Prostate gland (tissue), 2 donors: ENCODE data around the gene MRPS9. TPM values are rescaled to one million over a fixed set of nuclear protein-coding genes. Genes with fewer than 3 reads are reported as not detected.

Experiments
- DNase-seq: peaks from one replicate; pipeline ENCODE4 v3.0.0-alpha.2; 2019; ENCODE audit warnings: low spot score
- H3K27ac ChIP-seq, 2 donors: fragments of 200-600 bp; sonication (generic); 2 replicates each; pipeline ENCODE4 v1.5.1; 2017 to 2019
- H3K27me3 ChIP-seq: fragments of 200-600 bp; sonication (generic); replicated peaks from 2 replicates; pipeline ENCODE4 v1.5.1; 2019; ENCODE audit not compliant: insufficient read depth
- H3K36me3 ChIP-seq, 2 donors: fragments of 200-600 bp; sonication (generic); 1 replicate in 1 of 2; 2 replicates in 1 of 2; pipeline versions ENCODE4 v1.5.1 to v1.8.1; 2017 to 2019
- H3K4me1 ChIP-seq: fragments of 200-600 bp; sonication (generic); replicated peaks from 2 replicates; pipeline ENCODE4 v1.5.1; 2019
- H3K4me3 ChIP-seq, 2 donors: fragments of 200-600 bp; sonication (generic); 2 replicates each; pipeline ENCODE4 v1.5.1; 2017 to 2019
- H3K9me3 ChIP-seq: fragments of 200-600 bp; sonication (generic); 2 replicates; pipeline ENCODE4 v1.5.1; 2017
- CTCF ChIP-seq, 4 experiments: fragments of 200-600 bp in 2 of 4; fragments of 450-650 bp in 2 of 4; sonication (generic) in 2 of 4; IDR thresholded peaks; 1 replicate in 3 of 4; 2 replicates in 1 of 4; pipeline ENCODE4 v1.5.1; 2016 to 2019; ENCODE audit warnings: antibody characterized with exemption in 4 of 4, mild to moderate bottlenecking in 2 of 4, moderate library complexity in 2 of 4
- POLR2A ChIP-seq: fragments of 450-650 bp; IDR thresholded peaks from one replicate; pipeline ENCODE4 v1.6.1; 2016; ENCODE audit warnings: antibody characterized with exemption, mild to moderate bottlenecking
- POLR2AphosphoS5 ChIP-seq: sonication (generic); formaldehyde crosslinking; IDR thresholded peaks from one replicate; pipeline ENCODE4 v1.6.1; 2017; ENCODE audit warnings: antibody characterized with exemption
- WGBS: methylation state at CpG from one replicate; pipeline ENCODE4 v1.1.5; 2018; 5-methylcytosine and 5-hydroxymethylcytosine counted together
- intact Hi-C: fragments of 100-400 bp; cut with DNase I; formaldehyde crosslinking; loops from one replicate; pipeline ENCODE4 v1.14.2; 2022
- total RNA-seq, 2 donors: library from RNA; depleted of rRNA; stranded (reverse); fragments of >200 nt; gene quantifications; one replicate each; pipeline ENCODE4 v1.1.0, GENCODE V29; 2016

Gene MRPS9
- total RNA-seq, 2 donors from 2014 or later: 18.1 to 24.9 TPM

- Histone ChIP-seq H3K4me3 (no peak overlapping the region), H3K27ac (no peak overlapping the region), H3K27me3 (no peaks in the 10 kb centered on the region), H3K9me3 (no peaks in the 10 kb centered on the region), H3K36me3 (no peaks in the 10 kb centered on the region), H3K4me1 (no peaks in the 10 kb centered on the region)
- intact Hi-C loops: no loop called here
- WGBS: 91% methylated on average over 8 of the region's 8 CpGs
- no peak for TF ChIP-seq CTCF (IDR thresholded peaks at IDR 0.05)
- no peak for TF ChIP-seq POLR2AphosphoS5
- TF ChIP-seq POLR2A: no peak
- no peak for DNase-seq
Observed at GRCh38 chr2:105104208-105104731, 66.4 kb downstream of the MRPS9 start.

GRCh38 chr2:105110295-105110829, 72.5 kb downstream of the MRPS9 start:
- no peaks in the 10 kb centered on the region for H3K4me1 ChIP-seq
- WGBS: 89% methylated on average over 5 of the region's 5 CpGs
- DNase-seq: no peak
- intact Hi-C loops: no loop called here
- H3K27me3 ChIP-seq: no peaks in the 10 kb centered on the region
- H3K9me3 ChIP-seq: no peaks in the 10 kb centered on the region
- TF ChIP-seq CTCF (IDR thresholded peaks at IDR 0.05) (no peak), POLR2A (no peak)
- no peak overlapping the region for H3K27ac ChIP-seq
- H3K4me3 ChIP-seq: no peak overlapping the region
- no peaks in the 10 kb centered on the region for H3K36me3 ChIP-seq

GRCh38 chr2:105111365-105112150, 73.7 kb downstream of the MRPS9 start:
- no peak for TF ChIP-seq POLR2AphosphoS5
- no peak for TF ChIP-seq POLR2A
- no peak for TF ChIP-seq CTCF (IDR thresholded peaks at IDR 0.05)
- no peak for DNase-seq
- H3K27ac ChIP-seq: no peak overlapping the region
- WGBS: 75% methylated on average over 15 of the region's 15 CpGs
- intact Hi-C loops: no loop called here
- H3K9me3 ChIP-seq: no peaks in the 10 kb centered on the region
- H3K4me3 ChIP-seq: no peak overlapping the region
- no peaks in the 10 kb centered on the region for H3K4me1 ChIP-seq
- no peaks in the 10 kb centered on the region for H3K27me3 ChIP-seq
- no peaks in the 10 kb centered on the region for H3K36me3 ChIP-seq

GRCh38 chr2:105112345-105112744, 74.5 kb downstream of the MRPS9 start:
- no peaks in the 10 kb centered on the region for H3K36me3 ChIP-seq
- H3K9me3 ChIP-seq: no peaks in the 10 kb centered on the region
- no peaks in the 10 kb centered on the region for H3K4me1 ChIP-seq
- H3K27me3 ChIP-seq: no peaks in the 10 kb centered on the region
- 80% methylated on average over 12 of the region's 12 CpGs for WGBS
- H3K27ac ChIP-seq: no peak overlapping the region
- TF ChIP-seq CTCF (IDR thresholded peaks at IDR 0.05): no peak
- TF ChIP-seq POLR2A: no peak
- no peak for TF ChIP-seq POLR2AphosphoS5
- DNase-seq: no peak
- no peak overlapping the region for H3K4me3 ChIP-seq
- intact Hi-C loops: no loop called here
